IMR-90 (cell line): Measurements from ENCODE around the gene SNTG2. TPM values are rescaled to one million over a fixed set of nuclear protein-coding genes. Genes with fewer than 3 reads are reported as not detected.

Experiments used
- ATAC-seq: fragments of 200-7000 bp; cut with Tn5 transposase; 2 replicates; pipeline ENCODE4 v1.9.1; 2020; ENCODE audit warnings: low read depth, mild to moderate bottlenecking, moderate library complexity
- BruUV-seq: library from RNA; stranded (reverse); fragments of 400-500 nt; replicated peaks from 2 replicates; lab custom pipeline; 2021; lab: Mats Ljungman, UMichigan
- CTCF ChIA-PET: fragments of 300-600 bp; formaldehyde crosslinking; extraction: SDS; loops from one replicate; lab custom pipeline; 2021; ENCODE audit warnings: antibody characterized with exemption; lab: Yijun Ruan, JAX
- POLR2A ChIA-PET: fragments of 300-600 bp; sonication (Branson Sonifier 250); formaldehyde crosslinking; loops from one replicate; lab custom pipeline; 2022; ENCODE audit warnings: antibody characterized with exemption; ENCODE audit not compliant: unreplicated experiment; lab: Charles Lee
- DNase-seq: peaks from one replicate; pipeline ENCODE4 v3.0.0; 2013
- H2AFZ ChIP-seq: replicated peaks from 2 replicates; pipeline ENCODE3; 2013; ENCODE audit warnings: low read length, mild to moderate bottlenecking; ENCODE audit not compliant: poor library complexity
- H2AK5ac ChIP-seq: 2 replicates; pipeline ENCODE4 v1.6.1; 2013; ENCODE audit warnings: low read depth, low read length, inconsistent platforms
- H2AK9ac ChIP-seq: replicated peaks from 2 replicates; pipeline ENCODE3; 2013; ENCODE audit warnings: mild to moderate bottlenecking, low read depth, low read length, moderate library complexity; ENCODE audit not compliant: poor library complexity
- H2BK120ac ChIP-seq: 2 replicates; pipeline ENCODE4 v1.6.1; 2013; ENCODE audit warnings: low read depth, low read length, inconsistent platforms
- H2BK15ac ChIP-seq: 3 replicates; pipeline ENCODE4 v1.6.1; 2013; ENCODE audit warnings: low read depth, low read length, inconsistent platforms
- H2BK20ac ChIP-seq: 2 replicates; pipeline ENCODE4 v1.6.1; 2013; ENCODE audit warnings: low read depth, mild to moderate bottlenecking, inconsistent platforms, low read length, moderate library complexity
- H2BK5ac ChIP-seq: 2 replicates; pipeline ENCODE4 v1.6.1; 2013; ENCODE audit warnings: mild to moderate bottlenecking, low read depth, low read length, inconsistent platforms; ENCODE audit not compliant: poor library complexity, severe bottlenecking
- H3K14ac ChIP-seq: replicated peaks from 2 replicates; pipeline ENCODE4 v1.6.1; 2013; ENCODE audit warnings: low read depth, low read length, inconsistent platforms
- H3K18ac ChIP-seq: 2 replicates; pipeline ENCODE4 v1.6.1; 2013; ENCODE audit warnings: low read depth, low read length, control low read depth
- H3K23ac ChIP-seq: 2 replicates; pipeline ENCODE4 v1.6.1; 2013; ENCODE audit warnings: low read depth, low read length, inconsistent platforms
- H3K27ac ChIP-seq: 2 replicates; pipeline ENCODE4 v1.5.1; 2013; ENCODE audit warnings: mild to moderate bottlenecking, control low read depth, low read length; ENCODE audit not compliant: insufficient read depth
- H3K27me3 ChIP-seq: 2 replicates; pipeline ENCODE4 v1.6.1; 2013; ENCODE audit warnings: low read length; ENCODE audit not compliant: control insufficient read depth, insufficient read depth
- H3K36me3 ChIP-seq: 2 replicates; pipeline ENCODE4 v1.6.1; 2013; ENCODE audit warnings: low read length, mixed read lengths; ENCODE audit not compliant: control insufficient read depth, insufficient read depth
- H3K4ac ChIP-seq: 2 replicates; pipeline ENCODE4 v1.6.1; 2013; ENCODE audit warnings: low read depth, low read length, inconsistent platforms
- H3K4me1 ChIP-seq: 2 replicates; pipeline ENCODE4 v1.6.1; 2013; ENCODE audit warnings: low read length, mixed read lengths; ENCODE audit not compliant: control insufficient read depth, insufficient read depth
- H3K4me2 ChIP-seq: 2 replicates; pipeline ENCODE4 v1.6.1; 2013; ENCODE audit warnings: low read depth, mild to moderate bottlenecking, control low read depth, low read length, moderate library complexity
- H3K4me3 ChIP-seq: 2 replicates; pipeline ENCODE4 v1.5.1; 2013; ENCODE audit warnings: low read depth, mild to moderate bottlenecking, control low read depth, low read length, moderate library complexity; ENCODE audit not compliant: insufficient read depth
- H3K56ac ChIP-seq: 2 replicates; pipeline ENCODE4 v1.6.1; 2013; ENCODE audit warnings: low read length, inconsistent platforms; ENCODE audit not compliant: insufficient read depth; ENCODE audit errors: extremely low read depth
- H3K79me1 ChIP-seq, 2 experiments: 2 replicates each; pipeline ENCODE4 v1.6.1; 2013; ENCODE audit warnings: low read length in 2 of 2, inconsistent platforms in 1 of 2, low read depth in 1 of 2
- H3K9ac ChIP-seq: 2 replicates; pipeline ENCODE4 v1.6.1; 2013; ENCODE audit warnings: low read depth, low read length, control low read depth
- H3K9me1 ChIP-seq: 2 replicates; pipeline ENCODE4 v1.6.1; 2013; ENCODE audit warnings: low read length, inconsistent platforms; ENCODE audit not compliant: insufficient read depth
- H3K9me3 ChIP-seq: 2 replicates; pipeline ENCODE4 v1.6.1; 2013; ENCODE audit warnings: low read length; ENCODE audit not compliant: control insufficient read depth, insufficient read depth
- H4K20me1 ChIP-seq: 2 replicates; pipeline ENCODE4 v1.6.1; 2013; ENCODE audit warnings: low read length, inconsistent platforms; ENCODE audit not compliant: insufficient read depth
- H4K5ac ChIP-seq: 2 replicates; pipeline ENCODE4 v1.6.1; 2013; ENCODE audit warnings: mild to moderate bottlenecking, low read depth, low read length, control low read depth
- H4K8ac ChIP-seq, 2 experiments: 2 replicates each; pipeline ENCODE4 v1.6.1; 2013; ENCODE audit warnings: low read depth in 2 of 2, low read length in 2 of 2, control low read depth in 1 of 2, inconsistent platforms in 1 of 2
- H4K91ac ChIP-seq: 2 replicates; pipeline ENCODE4 v1.6.1; 2013; ENCODE audit warnings: low read depth, low read length, inconsistent platforms; ENCODE audit not compliant: insufficient read depth
- MAZ ChIP-seq: IDR thresholded peaks from 2 replicates; pipeline ENCODE4 v1.6.1; 2012; ENCODE audit warnings: low read depth, mild to moderate bottlenecking, low read length, improper control_type of control experiment, moderate library complexity, borderline replicate concordance
- WGBS, 2 experiments: methylation state at CpG; one replicate each; pipeline versions ENCODE4 v1.1.5 to v1.1.7; 2013; ENCODE audit warnings: missing lambda C conversion rate in 2 of 2; ENCODE audit not compliant: insufficient read length in 1 of 2; ENCODE audit errors: extremely low coverage in 2 of 2; 5-methylcytosine and 5-hydroxymethylcytosine counted together
- dilution Hi-C: fragments of 300-500 bp; cut with HindIII; formaldehyde crosslinking; loops from one replicate; pipeline ENCODE4 v1.14.3; 2018; ENCODE audit warnings: low sequenced_read_pairs; ENCODE audit not compliant: unreplicated experiment
- in situ Hi-C: fragments of 300-500 bp; cut with MboI; formaldehyde crosslinking; loops from 3 replicates; pipeline ENCODE4 v1.14.3; 2019; ENCODE audit warnings: low sequenced_read_pairs, inconsistent platforms, mixed read lengths
- intact Hi-C: fragments of 100-400 bp; cut with micrococcal nuclease; formaldehyde crosslinking; loops from 2 replicates; pipeline ENCODE4 v1.10.0; 2022
- polyA plus RNA-seq, 3 experiments: library from polyadenylated mRNA; depleted of rRNA; stranded (reverse); fragments of >200 nt; gene quantifications; 2 replicates each; pipeline ENCODE4 v1.2.3, GENCODE V29; 2012; ENCODE audit warnings: low replicate concordance in 1 of 3
- total RNA-seq: library from RNA; depleted of rRNA; stranded (reverse); fragments of >200 nt; gene quantifications from 2 replicates; pipeline ENCODE4 v1.2.3, GENCODE V29; 2012
- TF ChIP-seq, protein P1 (sequence below): fragments of 150-350 bp; IDR thresholded peaks from 2 replicates; pipeline ENCODE4 v1.6.1; 2017; ENCODE audit warnings: mild to moderate bottlenecking, antibody characterized with exemption, low read length, low read depth

Gene SNTG2
- total and polyA plus RNA-seq, 2 of the 4 experiments (the other 2 are of a cell fraction) = under 0.01 to 0.17 TPM

DNA sequence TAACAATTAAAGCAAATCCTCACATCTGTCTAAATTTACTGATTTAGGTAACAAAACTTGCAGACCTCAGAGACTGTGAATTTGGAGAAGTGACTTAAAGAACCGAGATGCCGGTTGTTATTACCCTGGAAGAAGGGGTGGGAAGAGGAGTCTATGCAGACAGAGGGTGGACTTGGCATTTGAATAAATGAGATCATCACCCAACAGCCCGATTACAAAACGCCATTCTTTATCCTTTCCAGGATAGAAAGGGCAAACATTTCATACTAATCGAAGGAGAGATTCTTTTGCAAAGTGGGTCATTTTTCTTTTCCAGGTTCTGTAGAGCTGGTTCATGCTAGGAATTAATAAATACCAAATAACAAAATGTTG is 389.5 kb downstream of the SNTG2 start:
- Histone ChIP-seq H4K5ac (no peak overlapping the region), H2BK15ac (no peak overlapping the region), H3K4me2 (no peak overlapping the region), H3K36me3 (no peaks in the 10 kb centered on the region), H3K9ac (no peak overlapping the region), H2AK5ac (no peak overlapping the region), H2BK5ac (no peak overlapping the region), H3K4me1 (no peaks in the 10 kb centered on the region), H3K27ac (no peak overlapping the region), H3K4ac (no peak overlapping the region), H4K91ac (no peak overlapping the region), H3K23ac (no peak overlapping the region), H3K79me1 (no peaks in the 10 kb centered on the region), H4K20me1 (no peaks in the 10 kb centered on the region), H3K4me3 (no peak overlapping the region), H2AFZ (no peak overlapping the region), H3K27me3 (no peaks in the 10 kb centered on the region), H4K8ac (no peak overlapping the region), H3K9me3 (peaks cover 5% of the 10 kb centered on the region; the same call in 1 of the 2 replicates), H3K18ac (no peak overlapping the region), H2BK20ac (no peak overlapping the region), H3K14ac (no peak overlapping the region), H3K56ac (no peak overlapping the region), H3K9me1 (no peaks in the 10 kb centered on the region), H2BK120ac (no peak overlapping the region), H2AK9ac (no peak overlapping the region)
- dilution Hi-C loops (no loop called here), intact Hi-C loops (no loop called here), in situ Hi-C loops (no loop called here)
- WGBS, 2 experiments = no CpG with 5 or more reads among the region's 5 CpGs
- ChIA-PET POLR2A (no interaction called here), CTCF (no interaction called here)
- DNase-seq = no peak
- BruUV-seq = no TSS peak
- ATAC-seq = no peak
- TF ChIP-seq, protein P1, sequence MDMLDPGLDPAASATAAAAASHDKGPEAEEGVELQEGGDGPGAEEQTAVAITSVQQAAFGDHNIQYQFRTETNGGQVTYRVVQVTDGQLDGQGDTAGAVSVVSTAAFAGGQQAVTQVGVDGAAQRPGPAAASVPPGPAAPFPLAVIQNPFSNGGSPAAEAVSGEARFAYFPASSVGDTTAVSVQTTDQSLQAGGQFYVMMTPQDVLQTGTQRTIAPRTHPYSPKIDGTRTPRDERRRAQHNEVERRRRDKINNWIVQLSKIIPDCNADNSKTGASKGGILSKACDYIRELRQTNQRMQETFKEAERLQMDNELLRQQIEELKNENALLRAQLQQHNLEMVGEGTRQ = no peak
- no peak for TF ChIP-seq MAZ
